ENCODE measurements around the gene PTGIS.
A peak's percentile ranks its signal among the peaks of the same experiment; 100 is the strongest.

GRCh38 chr20:49508435-49509199 is 59.3 kb downstream of the PTGIS start:
- TF ChIP-seq CTCF (IDR thresholded peaks at IDR 0.05) (peak in 5 of 6 experiments; percentile 23 to 56 (median 47)), POLR2A (IDR thresholded peaks at IDR 0.05) (no peak)

Data from esophagus squamous epithelium (tissue), 4 donors.